ENCODE results near the gene TOM1L2.
"Not testable (repeated sequence)": the region's sequence is repeated elsewhere in the genome, so short reads cannot be mapped to it uniquely, and the experiment has no call there.

The TOM1L2 gene

DNA sequence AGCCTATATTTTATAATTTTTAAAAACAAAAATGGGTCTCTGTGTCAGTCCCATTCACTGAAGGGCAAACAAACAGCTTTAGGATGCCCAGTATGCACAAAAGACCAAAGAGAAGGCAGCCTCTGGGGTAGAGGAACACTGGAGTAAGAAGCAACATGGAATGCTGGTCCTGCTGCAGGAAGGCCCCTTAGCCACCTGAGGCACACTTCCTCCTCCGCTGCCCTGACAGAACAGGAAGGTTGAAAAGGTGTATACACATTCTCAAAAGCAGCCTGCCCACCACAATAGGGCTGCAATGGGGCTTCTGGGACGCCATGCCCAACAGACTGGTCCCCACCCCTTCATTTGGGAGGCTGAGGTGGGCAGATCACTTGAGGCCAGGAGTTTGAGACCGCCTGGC, 19.5 kb downstream of the TOM1L2 start:
- H3K9me3 Mint-ChIP-seq: no peaks in the 10 kb centered on the region
- no peak overlapping the region for H3K4me3 Mint-ChIP-seq
- peaks cover 28% of the 10 kb centered on the region for H3K4me1 Mint-ChIP-seq (ENCODE audit: low read depth)
- H3K36me3 Mint-ChIP-seq (ENCODE audit: low read depth): peaks cover 20% of the 10 kb centered on the region
- no peaks in the 10 kb centered on the region for H3K27me3 Mint-ChIP-seq (ENCODE audit: low read depth)
- no peak for DNase-seq (ENCODE audit: low spot score)
- H3K27ac Mint-ChIP-seq: no peak overlapping the region

DNA sequence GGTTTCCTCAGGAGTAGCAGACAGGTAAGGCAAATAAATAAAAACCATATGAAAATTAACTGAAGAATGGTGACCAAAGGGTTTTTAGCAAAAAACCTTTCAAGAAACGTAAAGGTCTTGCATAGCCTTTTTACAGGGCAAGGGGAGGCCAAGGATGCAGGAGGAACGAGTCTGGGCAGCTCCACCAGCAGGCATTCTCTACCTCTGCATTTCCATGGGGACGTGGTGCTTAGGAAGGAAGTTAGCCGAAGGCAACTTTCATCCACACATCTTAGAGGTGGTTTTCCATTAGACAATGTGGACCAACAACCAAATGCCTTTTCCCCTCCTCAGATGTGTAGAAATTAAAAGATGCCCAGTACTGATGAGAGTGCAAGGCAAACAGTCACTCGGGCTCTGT, 20.7 kb downstream of the TOM1L2 start:
- Mint-ChIP-seq H3K4me1 (ENCODE audit: low read depth) (peaks cover 23% of the 10 kb centered on the region), H3K9me3 (no peaks in the 10 kb centered on the region), H3K27me3 (ENCODE audit: low read depth) (no peaks in the 10 kb centered on the region), H3K27ac (no peak overlapping the region), H3K36me3 (ENCODE audit: low read depth) (peaks cover 17% of the 10 kb centered on the region), H3K4me3 (no peak overlapping the region)
- no peak for DNase-seq (ENCODE audit: low spot score)

DNA sequence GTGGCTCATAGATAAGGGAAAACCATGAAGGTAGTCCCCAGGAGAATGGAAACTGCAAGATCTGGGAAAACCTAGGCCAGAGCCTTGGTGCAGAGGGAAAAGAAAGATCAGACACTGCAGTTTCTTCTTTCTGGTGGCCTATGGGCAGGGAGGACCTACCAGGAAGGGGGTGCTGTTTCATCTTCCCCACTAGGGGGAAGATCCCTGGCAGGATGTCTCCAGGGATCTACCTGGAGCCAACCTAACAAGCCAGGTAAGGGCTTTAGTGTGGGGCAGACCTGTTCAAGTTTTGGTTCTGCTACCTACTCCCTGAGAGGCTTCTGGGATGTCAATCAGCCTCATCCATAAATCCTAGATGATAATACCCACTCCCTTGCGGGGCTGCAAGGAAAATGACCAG, 21.4 kb downstream of the TOM1L2 start:
- no peaks in the 10 kb centered on the region for H3K27me3 Mint-ChIP-seq (ENCODE audit: low read depth)
- H3K4me1 Mint-ChIP-seq (ENCODE audit: low read depth): peaks cover 18% of the 10 kb centered on the region
- no peaks in the 10 kb centered on the region for H3K9me3 Mint-ChIP-seq
- DNase-seq (ENCODE audit: low spot score): no peak
- H3K4me3 Mint-ChIP-seq: no peak overlapping the region
- no peak overlapping the region for H3K27ac Mint-ChIP-seq
- H3K36me3 Mint-ChIP-seq (ENCODE audit: low read depth): peaks cover 13% of the 10 kb centered on the region

DNA sequence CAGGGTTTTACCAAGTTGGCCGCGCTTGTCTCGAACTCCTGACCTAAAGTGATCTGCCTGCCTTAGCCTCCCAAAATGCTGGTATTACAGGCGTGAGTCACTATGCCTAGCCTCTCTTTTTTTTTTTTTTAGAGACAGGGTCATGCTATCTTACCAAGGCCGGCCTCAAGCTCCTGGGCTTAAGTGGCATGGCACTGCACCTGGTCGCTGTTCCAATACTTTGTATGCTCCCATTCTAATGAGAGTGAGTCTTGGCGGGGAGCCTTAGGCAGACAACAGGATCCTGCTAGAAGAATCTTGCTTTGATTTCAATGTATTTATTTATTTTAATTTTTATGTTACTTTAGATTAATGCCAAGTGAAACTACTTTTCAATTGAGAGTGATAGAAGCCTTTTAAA, 21.9 kb downstream of the TOM1L2 start:
- Mint-ChIP-seq H3K27ac (no peak overlapping the region), H3K27me3 (ENCODE audit: low read depth) (no peaks in the 10 kb centered on the region), H3K9me3 (no peaks in the 10 kb centered on the region), H3K36me3 (ENCODE audit: low read depth) (peaks cover 10% of the 10 kb centered on the region), H3K4me1 (ENCODE audit: low read depth) (peaks cover 16% of the 10 kb centered on the region), H3K4me3 (no peak overlapping the region)
- no peak for DNase-seq (ENCODE audit: low spot score)

DNA sequence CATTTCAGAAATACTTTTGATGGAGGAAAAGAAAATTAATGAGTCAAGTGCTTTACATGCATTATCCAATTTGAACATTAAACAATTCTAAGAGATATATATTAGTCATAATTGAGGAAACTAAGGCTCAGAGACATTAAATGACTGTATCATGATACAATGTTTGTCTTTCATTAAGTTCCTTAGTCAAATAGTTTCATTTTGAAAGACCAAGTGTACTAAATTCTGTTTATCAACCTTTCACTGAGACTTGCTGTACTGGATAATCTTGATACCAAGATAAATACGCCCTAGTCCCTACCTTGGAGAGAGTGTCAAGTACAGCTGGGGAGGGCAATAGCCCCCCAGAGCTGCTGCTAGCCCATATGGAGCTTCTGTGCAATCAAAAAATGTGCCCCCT, 24.2 kb downstream of the TOM1L2 start:
- H3K4me1 Mint-ChIP-seq (ENCODE audit: low read depth): peaks cover 9% of the 10 kb centered on the region
- H3K27ac Mint-ChIP-seq: no peak overlapping the region
- no peak overlapping the region for H3K4me3 Mint-ChIP-seq
- no peaks in the 10 kb centered on the region for H3K27me3 Mint-ChIP-seq (ENCODE audit: low read depth)
- DNase-seq (ENCODE audit: low spot score): no peak
- peaks cover 3% of the 10 kb centered on the region for H3K36me3 Mint-ChIP-seq (ENCODE audit: low read depth)
- no peaks in the 10 kb centered on the region for H3K9me3 Mint-ChIP-seq

DNA sequence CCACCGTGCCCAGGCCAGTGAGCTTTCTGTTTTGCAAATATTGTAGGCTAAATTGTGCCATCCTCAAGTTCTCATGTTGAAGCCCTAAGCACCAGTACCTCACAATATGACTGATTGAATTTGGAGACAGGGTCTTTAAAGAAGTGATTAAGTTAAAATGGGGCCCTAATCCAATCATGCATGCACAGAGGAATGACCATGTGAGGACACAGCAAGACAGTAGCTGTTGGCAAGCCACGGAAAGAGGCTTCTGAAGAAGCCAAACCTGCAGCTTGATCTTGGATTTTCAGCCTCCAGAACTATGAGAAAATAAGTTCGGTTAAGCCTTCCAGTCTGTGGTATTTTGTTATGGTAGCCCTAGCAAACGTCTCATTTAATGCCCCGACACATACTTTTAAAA, 24.9 kb downstream of the TOM1L2 start:
- DNase-seq (ENCODE audit: low spot score): no peak
- Mint-ChIP-seq H3K27ac (no peak overlapping the region), H3K4me3 (no peak overlapping the region), H3K9me3 (no peaks in the 10 kb centered on the region), H3K4me1 (ENCODE audit: low read depth) (peaks cover 9% of the 10 kb centered on the region), H3K27me3 (ENCODE audit: low read depth) (no peaks in the 10 kb centered on the region), H3K36me3 (ENCODE audit: low read depth) (peaks cover 3% of the 10 kb centered on the region)

DNA sequence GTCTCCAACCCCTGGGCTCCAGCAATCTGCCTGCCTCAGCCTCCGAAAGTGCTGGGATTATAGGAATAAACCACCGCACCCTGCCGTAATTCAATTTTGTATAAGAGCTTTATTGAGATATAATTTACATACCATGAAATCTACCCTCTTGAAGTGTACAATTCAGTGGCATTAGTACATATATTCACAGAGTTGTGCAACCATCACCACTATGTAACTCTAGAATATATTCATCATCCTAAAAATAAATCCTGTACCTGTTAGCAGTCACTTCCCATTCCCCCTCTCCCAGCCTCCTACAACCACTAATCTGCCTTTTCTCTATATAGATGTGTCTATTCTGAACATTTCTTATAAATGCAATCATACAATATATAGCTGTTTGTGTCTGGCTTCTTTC, 26.1 kb downstream of the TOM1L2 start:
- Mint-ChIP-seq H3K4me1 (ENCODE audit: low read depth) (peaks cover 9% of the 10 kb centered on the region), H3K27me3 (ENCODE audit: low read depth) (no peaks in the 10 kb centered on the region), H3K27ac (no peak overlapping the region), H3K36me3 (ENCODE audit: low read depth) (peaks cover 3% of the 10 kb centered on the region), H3K9me3 (no peaks in the 10 kb centered on the region), H3K4me3 (no peak overlapping the region)
- no peak for DNase-seq (ENCODE audit: low spot score)

DNA sequence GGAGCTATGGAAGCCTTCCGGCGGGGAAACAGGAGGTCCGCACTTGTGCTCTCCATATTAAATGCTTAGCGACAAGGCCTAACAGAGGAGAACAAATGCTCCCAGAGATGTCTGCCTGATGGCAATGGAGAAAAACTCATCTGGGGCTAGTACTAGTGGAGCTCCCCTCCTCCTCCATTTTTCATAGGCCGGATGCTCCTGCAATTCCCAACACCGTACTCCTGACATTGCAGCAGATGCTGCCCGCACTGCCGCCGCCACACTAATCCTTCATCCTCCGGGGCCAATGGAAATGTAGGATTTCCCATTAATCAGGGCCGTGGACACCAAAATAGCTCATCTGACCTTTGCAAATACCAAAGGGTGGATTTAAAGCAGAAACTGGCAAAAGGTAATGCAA, 27.5 kb downstream of the TOM1L2 start:
- Mint-ChIP-seq H3K27ac (no peak overlapping the region), H3K4me3 (no peak overlapping the region), H3K27me3 (ENCODE audit: low read depth) (no peaks in the 10 kb centered on the region), H3K36me3 (ENCODE audit: low read depth) (peaks cover 3% of the 10 kb centered on the region), H3K9me3 (no peaks in the 10 kb centered on the region), H3K4me1 (ENCODE audit: low read depth) (peaks cover 9% of the 10 kb centered on the region)
- DNase-seq (ENCODE audit: low spot score): no peak

DNA sequence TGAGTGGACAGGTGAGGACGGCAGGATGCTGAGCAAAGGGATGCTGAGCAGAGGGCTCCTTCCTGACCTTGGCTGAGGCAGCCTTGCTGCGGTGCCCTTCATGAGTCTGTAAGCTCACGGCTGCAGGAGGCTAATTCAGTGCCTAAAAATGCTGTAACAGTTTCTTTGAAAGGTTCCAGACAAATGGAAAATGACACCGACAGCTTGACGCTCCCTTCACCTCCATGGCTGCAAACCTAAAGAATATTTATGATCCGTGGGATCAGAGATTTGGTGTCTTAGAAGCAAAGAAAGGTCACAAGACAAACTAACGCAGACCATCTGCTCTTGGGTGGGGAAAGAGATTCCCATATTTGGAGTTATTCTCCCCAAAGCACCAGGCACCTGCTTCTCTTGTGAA, 28.0 kb downstream of the TOM1L2 start:
- Mint-ChIP-seq H3K9me3 (no peaks in the 10 kb centered on the region), H3K4me3 (no peak overlapping the region), H3K27me3 (ENCODE audit: low read depth) (no peaks in the 10 kb centered on the region), H3K4me1 (ENCODE audit: low read depth) (peaks cover 9% of the 10 kb centered on the region), H3K27ac (no peak overlapping the region), H3K36me3 (ENCODE audit: low read depth) (peaks cover 3% of the 10 kb centered on the region)
- DNase-seq (ENCODE audit: low spot score): no peak

DNA sequence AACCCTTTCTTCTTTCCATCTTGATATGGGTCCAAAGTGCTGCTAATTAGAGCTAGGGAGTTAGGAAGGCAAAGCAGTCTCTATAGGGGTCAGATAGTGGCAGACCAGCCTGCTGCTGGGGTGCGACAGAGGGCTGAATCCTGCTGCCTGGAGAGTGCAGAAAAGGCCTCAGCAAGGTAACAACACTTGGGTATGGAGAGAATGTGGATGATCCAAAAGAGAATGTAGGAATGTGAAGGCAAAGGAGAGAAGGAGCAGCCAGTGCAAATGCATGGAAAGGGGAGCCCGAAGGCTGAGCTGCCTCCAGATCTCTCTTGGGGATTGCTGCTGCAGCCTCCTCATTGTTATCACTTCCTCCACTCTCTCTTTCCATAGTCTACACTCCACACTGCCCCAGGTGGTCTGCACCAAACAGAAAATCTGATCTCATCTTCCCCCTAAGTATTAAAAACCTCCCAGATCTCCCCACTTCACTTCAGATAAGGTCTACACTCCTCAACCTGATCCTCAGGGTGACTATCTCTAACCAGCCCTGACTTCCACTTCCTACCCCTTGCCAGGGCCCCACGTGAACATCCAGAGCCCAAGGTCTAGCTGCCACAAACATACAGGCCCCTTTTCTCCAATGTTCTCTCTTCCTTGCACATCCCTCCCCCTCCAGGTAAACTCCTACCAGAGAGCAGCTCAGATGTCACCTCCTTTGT, 28.8 kb downstream of the TOM1L2 start:
- H3K27me3 Mint-ChIP-seq (ENCODE audit: low read depth): peaks cover under 1% of the 10 kb centered on the region
- H3K36me3 Mint-ChIP-seq (ENCODE audit: low read depth): peaks cover 3% of the 10 kb centered on the region
- peak overlapping the region; percentile 14 for H3K27ac Mint-ChIP-seq
- peaks cover 10% of the 10 kb centered on the region for H3K4me1 Mint-ChIP-seq (ENCODE audit: low read depth)
- H3K4me3 Mint-ChIP-seq: no peak overlapping the region
- DNase-seq (ENCODE audit: low spot score): no peak
- H3K9me3 Mint-ChIP-seq: no peaks in the 10 kb centered on the region

DNA sequence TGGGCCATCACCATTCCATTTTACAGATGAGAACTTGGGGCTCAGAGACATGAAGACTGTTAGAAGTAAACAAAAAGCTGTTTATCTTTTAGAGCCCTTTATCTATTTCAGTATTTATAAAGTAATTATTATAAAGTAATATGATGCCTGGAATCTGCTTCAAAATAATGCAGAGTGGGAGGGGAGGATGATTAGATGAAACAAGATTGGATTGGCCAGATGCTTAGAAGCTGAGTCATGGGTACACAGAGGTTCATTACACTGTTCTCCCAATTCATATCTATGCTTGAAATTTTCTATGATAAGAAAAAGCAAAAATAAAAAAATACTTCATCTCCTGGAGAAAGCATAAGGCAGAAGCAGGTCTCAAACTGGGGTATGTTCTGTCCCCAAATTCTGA, 29.4 kb downstream of the TOM1L2 start:
- Mint-ChIP-seq H3K27me3 (ENCODE audit: low read depth) (peaks cover 2% of the 10 kb centered on the region), H3K4me1 (ENCODE audit: low read depth) (peaks cover 12% of the 10 kb centered on the region), H3K4me3 (no peak overlapping the region), H3K27ac (no peak overlapping the region), H3K36me3 (ENCODE audit: low read depth) (peaks cover 3% of the 10 kb centered on the region), H3K9me3 (no peaks in the 10 kb centered on the region)
- DNase-seq (ENCODE audit: low spot score): no peak

DNA sequence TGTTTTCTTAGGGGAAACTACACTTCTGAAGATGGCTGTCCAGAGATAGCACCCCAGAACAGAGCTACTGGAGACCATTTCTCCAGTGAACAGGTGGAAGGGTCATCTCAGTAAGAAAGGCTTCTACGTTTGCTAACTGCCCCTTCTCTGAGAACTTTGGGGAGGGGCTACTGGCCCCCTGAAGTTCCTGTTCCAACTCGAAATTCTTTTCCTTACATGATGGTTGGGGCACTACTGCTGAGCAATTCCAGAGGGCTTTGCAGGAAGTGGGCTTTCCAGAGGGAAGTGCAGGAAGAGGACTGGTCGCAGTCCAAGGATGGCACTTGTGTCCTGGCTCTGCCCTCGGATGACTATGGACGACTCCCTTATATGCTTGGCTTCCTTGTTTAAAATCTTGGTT, 31.2 kb downstream of the TOM1L2 start:
- Mint-ChIP-seq H3K4me1 (ENCODE audit: low read depth) (peaks cover 16% of the 10 kb centered on the region), H3K36me3 (ENCODE audit: low read depth) (peaks cover 3% of the 10 kb centered on the region), H3K4me3 (no peak overlapping the region), H3K27me3 (ENCODE audit: low read depth) (peaks cover 2% of the 10 kb centered on the region), H3K27ac (no peak overlapping the region), H3K9me3 (no peaks in the 10 kb centered on the region)
- DNase-seq (ENCODE audit: low spot score): no peak

DNA sequence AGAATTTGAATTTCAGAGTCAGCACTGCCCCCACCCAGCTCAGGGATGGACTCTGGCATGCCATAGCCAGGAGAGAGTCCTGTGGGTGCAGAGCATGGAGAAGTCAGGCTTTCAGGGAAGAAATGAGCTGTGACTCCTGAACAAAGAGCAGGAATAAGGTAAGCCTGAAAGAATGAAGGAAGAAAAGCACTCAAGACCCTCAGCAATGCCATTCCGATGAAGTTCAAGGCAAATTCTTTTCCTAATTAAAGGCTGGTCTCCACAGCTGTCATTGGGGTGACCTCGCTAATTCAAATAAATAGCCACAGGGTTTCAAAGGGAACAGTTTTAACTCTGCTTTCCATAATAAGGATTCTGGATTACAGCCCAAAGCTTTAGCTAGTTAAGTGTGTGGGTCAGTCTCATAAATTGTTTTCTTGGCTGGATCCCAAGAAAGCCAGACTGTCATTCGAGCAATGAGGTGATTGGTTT, 31.7 kb downstream of the TOM1L2 start:
- no peak for DNase-seq (ENCODE audit: low spot score)
- Mint-ChIP-seq H3K27me3 (ENCODE audit: low read depth) (peaks cover 2% of the 10 kb centered on the region), H3K9me3 (no peaks in the 10 kb centered on the region), H3K36me3 (ENCODE audit: low read depth) (peaks cover 3% of the 10 kb centered on the region), H3K27ac (no peak overlapping the region), H3K4me1 (ENCODE audit: low read depth) (peaks cover 19% of the 10 kb centered on the region), H3K4me3 (no peak overlapping the region)

DNA sequence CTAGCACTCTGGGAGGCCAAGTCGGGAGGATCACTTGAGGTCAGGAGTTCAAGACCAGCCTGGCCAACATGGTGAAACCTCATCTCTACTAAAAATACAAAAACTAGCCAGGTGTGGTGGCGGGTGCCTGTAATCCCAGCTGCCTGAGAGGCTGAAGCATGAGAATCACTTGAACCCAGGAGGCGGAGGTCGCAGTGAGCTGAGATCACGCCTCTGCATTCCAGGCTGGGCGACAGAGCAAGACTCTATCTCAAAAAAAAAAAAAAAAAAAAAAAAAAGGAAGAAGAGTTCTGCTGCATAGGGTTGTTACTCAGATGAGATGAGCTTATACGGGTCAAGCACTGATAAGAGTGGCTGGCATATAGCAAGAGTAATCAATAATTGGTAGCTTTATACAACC, 32.3 kb downstream of the TOM1L2 start:
- not testable (repeated sequence) for H3K27ac Mint-ChIP-seq; H3K36me3 Mint-ChIP-seq (ENCODE audit: low read depth); H3K27me3 Mint-ChIP-seq (ENCODE audit: low read depth); H3K9me3 Mint-ChIP-seq; H3K4me3 Mint-ChIP-seq; DNase-seq (ENCODE audit: low spot score)
- H3K4me1 Mint-ChIP-seq (ENCODE audit: low read depth): peaks cover 23% of the 10 kb centered on the region

Data from T-helper 2 cell treated with Interferon-gamma antibody and Interleukin-4, amounts not matched to agents 5 μg/mL and 100 μg/mL, for 36 hours (primary cell).